GM08714 (cell line): ENCODE results near the gene ZBTB7C.
"Not testable (repeated sequence)": the region's sequence is repeated elsewhere in the genome, so short reads cannot be mapped to it uniquely, and the experiment has no call there.

ENCODE experiments used
- H3K4me3 ChIP-seq: fragments of 200-500 bp; sonication (Bioruptor generic); 2 replicates; pipeline ENCODE4 v1.5.1; 2014; ENCODE audit warnings: mild to moderate bottlenecking, low read length, inconsistent platforms
- ZNF274 ChIP-seq: IDR thresholded peaks from 2 replicates; pipeline ENCODE4 v1.6.1; 2012; ENCODE audit warnings: mild to moderate bottlenecking, low read depth, low read length

The ZBTB7C gene

DNA sequence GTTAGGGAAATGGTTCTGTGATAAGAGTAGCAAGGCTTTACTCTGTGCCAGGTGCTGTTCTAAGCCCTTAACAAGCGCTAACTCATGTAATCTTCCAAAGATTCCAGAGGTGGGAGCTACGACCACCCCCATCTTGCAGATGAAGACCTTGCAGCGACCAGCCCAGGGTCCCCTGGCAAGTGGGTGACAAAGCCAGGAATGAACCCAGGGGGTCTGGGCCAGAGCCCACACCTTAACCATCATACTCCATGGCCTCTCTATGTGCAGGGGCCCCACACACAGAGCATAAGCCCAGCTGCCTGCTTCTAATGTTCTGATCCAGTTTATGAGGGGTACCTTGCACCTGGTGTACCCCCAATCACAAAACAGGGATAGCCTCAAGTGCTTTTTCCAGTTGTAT, 105.3 kb downstream of the ZBTB7C start:
- no peak overlapping the region for H3K4me3 ChIP-seq
- TF ChIP-seq ZNF274: no peak

- TF ChIP-seq ZNF274: no peak
- no peak overlapping the region for H3K4me3 ChIP-seq
Observed at GRCh38 chr18:48302736-48303135, 106.4 kb downstream of the ZBTB7C start.

GRCh38 chr18:48300463-48300961, 108.7 kb downstream of the ZBTB7C start:
- no peak for TF ChIP-seq ZNF274
- no peak overlapping the region for H3K4me3 ChIP-seq

- H3K4me3 ChIP-seq: no peak overlapping the region
- no peak for TF ChIP-seq ZNF274
Observed at GRCh38 chr18:48297139-48297538, 112.0 kb downstream of the ZBTB7C start.

DNA sequence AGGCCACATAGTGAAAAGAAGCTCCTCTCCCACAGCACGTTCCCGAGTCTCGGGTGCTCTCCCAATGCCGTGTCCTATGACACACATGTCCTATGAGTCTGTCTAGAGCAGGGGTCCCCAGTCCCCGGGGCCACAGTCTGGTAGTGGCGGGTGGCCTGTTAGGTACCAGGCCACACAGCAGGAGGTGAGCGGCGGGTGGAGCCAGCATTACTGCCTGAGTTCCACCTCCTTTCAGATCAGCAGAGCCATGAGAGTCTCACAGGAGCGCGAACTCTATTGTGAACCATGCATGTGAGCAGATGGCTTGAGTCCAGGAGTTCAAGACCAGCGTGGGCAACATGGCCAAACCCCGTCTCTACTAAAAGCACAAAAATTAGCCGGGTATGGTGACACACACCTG, 112.6 kb downstream of the ZBTB7C start:
- no peak for TF ChIP-seq ZNF274

GRCh38 chr18:48295586-48296311, 113.4 kb downstream of the ZBTB7C start:
- H3K4me3 ChIP-seq: no peak overlapping the region
- no peak for TF ChIP-seq ZNF274

More for the DNA sequence above, 112.6 kb downstream of the ZBTB7C start:
- H3K4me3 ChIP-seq: no peak overlapping the region

DNA sequence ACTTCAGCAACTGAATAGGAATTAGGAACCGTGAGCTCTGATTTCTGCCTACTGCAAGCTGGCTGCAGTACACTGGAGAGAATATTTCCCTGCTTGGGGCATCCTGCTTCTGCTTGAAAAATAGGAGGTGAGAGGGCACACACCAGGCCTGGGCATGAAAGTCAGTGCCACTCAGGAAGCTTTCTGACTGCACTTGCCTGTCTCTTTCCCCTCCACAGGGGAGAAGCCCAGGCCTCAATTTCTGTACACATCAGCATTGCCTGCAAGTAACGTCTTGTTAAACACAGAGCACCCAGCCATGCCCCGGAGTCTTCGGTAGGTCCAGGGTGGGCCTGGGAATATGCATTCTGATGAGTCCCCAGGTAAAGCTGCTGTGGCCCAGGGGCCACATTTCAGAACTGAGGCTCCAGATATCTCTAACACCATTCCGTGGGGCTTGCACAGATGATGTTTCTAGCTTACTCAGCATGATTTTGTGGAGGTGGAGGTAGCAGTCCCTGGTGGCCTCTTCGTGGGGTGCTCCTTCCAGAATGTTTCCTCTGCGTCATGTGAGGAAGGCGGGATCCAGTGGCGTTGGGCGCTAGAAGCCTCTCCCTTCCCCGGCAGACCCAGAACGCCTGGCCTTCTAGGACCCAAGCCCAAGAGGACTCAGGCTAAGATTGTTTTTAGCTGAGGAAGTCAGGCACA, 114.1 kb downstream of the ZBTB7C start:
- H3K4me3 ChIP-seq: no peak overlapping the region
- TF ChIP-seq ZNF274: no peak

DNA sequence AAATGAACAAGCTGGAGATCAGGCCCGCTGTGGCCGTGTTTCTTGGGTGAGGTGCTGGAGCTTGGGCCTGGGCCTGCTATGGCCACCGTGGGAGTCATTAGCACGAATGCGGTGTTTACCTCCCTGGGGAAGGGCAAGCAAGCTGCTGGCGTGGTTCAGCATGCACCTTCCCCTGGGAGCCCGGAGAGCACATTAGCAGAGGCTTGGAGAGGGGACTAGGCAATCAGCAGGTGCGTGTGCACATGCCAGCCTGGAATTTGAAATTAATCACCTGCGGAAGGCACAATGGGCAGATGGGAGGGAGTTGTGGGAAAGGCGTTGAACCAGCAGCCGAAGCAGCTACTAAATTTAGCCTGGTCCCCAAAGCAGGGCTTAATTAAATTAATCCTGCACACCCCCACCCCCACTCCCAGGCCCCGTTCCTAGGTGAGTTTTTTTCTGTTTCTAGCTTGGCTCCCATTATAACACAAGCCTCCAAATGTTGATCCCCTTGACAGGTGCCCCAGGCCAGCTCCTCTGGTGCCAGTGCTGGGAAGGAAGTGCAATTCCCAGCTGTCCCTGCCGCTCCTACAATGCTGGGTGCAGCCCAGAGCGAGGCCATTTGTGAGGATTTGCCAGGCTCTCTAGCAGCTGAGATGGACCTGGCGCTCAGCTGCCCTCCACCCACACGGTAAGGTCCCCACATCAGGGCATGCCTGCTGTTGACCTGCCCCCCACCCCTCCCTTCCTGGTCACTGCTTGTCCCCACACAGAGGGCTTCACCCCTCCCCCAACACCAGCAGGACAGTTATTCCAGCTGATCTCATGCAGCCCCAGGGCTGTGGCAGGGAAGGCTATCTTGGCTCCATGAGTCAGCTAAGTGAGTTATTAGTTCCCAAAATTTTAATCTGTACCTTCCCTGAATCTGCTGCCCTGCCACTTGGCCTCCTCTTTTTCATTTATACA, 115.0 kb downstream of the ZBTB7C start:
- no peak for TF ChIP-seq ZNF274
- no peak overlapping the region for H3K4me3 ChIP-seq

GRCh38 chr18:48292782-48293424, 116.3 kb downstream of the ZBTB7C start:
- H3K4me3 ChIP-seq: no peak overlapping the region
- no peak for TF ChIP-seq ZNF274

- TF ChIP-seq ZNF274: no peak
- no peak overlapping the region for H3K4me3 ChIP-seq
Observed at GRCh38 chr18:48292229-48292628, 117.0 kb downstream of the ZBTB7C start.

DNA sequence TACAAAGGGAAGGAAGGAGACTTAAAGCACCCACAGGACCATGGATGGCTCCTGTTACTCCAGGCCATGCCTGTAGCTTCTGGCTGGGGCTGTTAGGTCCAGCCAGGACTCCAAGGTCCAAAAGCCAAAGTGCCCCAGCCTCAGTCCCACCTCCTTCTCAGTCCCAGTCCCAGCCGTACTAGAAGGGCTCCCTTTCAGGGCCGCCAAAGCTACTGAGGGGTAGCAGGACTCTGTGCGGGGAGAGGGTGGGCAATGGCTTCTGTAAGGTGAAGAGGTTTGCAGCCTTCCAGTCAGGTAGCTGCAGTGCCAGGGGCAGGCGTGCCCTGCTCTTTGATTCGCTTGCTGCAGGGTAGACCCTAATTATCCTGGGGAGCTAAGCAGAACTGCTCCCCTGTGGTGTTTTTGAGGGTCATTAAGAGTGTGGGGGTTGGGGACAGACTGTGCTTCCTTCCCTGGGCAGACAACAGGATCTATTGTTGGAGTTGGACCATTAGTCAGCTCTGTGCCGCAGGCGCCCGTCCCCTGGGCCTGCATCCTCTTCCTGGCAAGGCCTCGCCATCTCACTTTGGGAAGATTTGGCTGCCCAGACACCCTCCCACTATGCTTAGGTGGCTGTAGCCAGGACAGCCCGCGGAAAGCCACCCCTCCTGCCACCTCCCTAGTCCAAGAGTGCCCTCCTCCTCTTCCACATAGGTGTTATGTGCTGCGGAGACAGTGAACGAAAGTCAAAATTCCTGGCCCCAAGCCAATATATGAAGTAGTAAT, 118.8 kb downstream of the ZBTB7C start:
- TF ChIP-seq ZNF274: no peak
- no peak overlapping the region for H3K4me3 ChIP-seq

GRCh38 chr18:48284743-48285142, 124.4 kb downstream of the ZBTB7C start:
- TF ChIP-seq ZNF274: no peak
- H3K4me3 ChIP-seq: no peak overlapping the region

- H3K4me3 ChIP-seq: not testable (repeated sequence)
Observed at GRCh38 chr18:48284011-48284410, 125.2 kb downstream of the ZBTB7C start.

DNA sequence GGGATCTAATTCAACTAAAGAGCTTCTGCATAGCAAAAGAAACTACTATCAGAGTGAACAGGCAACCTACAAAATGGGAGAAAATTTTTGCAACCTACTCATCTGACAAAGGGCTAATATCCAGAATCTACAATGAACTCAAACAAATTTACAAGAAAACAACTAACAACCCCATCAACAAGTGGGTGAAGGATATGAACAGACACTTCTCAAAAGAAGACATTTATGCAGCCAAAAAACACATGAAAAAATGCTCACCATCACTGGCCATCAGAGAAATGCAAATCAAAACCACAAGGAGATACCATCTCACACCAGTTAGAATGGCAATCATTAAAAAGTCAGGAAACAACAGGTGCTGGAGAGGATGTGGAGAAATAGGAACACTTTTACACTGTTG, 127.7 kb downstream of the ZBTB7C start:
- not testable (repeated sequence) for H3K4me3 ChIP-seq
